ENCODE measurements around the gene SUN2.

DNA sequence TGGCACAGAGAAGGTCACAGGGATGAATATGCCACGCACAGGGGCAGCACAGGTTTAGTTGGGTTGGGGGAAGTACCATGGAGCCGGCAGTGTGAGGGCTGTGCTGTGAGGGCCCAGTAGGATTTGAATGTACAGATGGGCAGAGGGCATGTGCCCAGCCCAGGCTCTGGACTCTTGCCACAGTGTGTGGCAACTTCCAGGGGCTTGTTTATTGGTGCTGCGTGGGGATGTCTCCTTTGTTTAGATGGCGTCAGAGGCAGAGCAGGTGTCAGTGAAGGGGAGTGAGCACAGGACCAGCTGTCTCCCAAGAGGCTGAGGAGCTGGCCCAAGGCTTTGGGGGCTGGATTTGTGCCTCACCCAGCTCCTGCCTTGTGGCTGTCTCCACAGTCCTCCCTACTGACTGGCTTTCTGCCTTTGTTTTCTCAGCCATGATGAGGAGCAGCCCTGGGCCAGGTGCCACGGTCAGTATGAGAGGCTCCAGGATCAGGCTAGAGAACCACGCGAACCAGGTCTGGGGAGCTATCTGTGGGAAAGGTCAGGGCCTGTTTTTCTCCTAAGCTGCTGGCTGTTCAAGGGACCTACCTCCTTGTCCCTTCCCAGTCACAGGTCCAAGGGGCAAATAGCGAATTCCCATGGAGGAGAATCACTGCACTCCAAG lies 21.9 kb downstream of the SUN2 start:
- TF ChIP-seq CTCF (IDR thresholded peaks at IDR 0.05 in 4 of 5, conservative IDR thresholded peaks at IDR 0.05 in 1 of 5) (no peak), POLR2A (IDR thresholded peaks at IDR 0.05) (peak; percentile 30 to 48)

Data from gastrocnemius medialis (tissue), 4 donors.